ENCODE measurements around the gene TTC7B.
"Not testable (repeated sequence)": the region's sequence is repeated elsewhere in the genome, so short reads cannot be mapped to it uniquely, and the experiment has no call there.

Gene TTC7B

DNA sequence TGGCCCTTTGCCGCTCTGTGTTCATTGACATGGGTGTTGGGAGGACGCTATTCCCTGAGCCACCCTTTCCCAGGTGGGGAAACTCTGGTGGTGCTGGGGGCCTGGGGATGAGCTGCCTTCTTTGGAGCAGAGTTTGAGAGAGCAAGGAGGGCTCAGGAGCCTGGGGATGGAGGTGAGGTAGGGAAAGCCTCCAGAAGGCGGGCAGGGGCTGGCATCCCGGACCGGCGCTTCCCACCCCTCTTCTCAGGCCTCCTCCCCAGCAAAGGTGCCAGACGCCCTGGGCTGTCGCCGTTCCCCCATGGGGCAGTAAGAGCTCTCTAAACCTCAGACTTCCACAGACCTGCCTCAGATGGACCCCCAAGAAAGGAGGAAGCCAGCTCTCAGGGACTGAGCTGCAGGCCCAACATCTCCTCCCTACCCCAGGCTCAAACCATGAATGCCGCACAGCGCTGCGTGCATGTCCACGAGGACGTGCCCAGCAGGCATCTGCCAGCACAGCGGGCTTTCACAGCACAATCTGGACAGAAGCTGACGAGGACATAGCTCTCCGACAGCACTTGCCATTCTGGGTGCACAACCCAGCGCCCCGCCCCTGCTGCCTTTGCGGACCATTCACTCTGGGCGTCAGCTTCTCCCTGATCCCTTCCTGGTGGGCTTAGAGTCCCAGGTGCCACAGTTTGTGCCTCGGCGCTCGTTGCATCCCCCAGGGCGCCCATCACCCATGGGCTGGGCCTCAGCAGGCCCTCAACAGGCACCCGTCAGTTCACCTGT lies 14.9 kb upstream of the TTC7B start:
- DNase-seq = no peak

DNA sequence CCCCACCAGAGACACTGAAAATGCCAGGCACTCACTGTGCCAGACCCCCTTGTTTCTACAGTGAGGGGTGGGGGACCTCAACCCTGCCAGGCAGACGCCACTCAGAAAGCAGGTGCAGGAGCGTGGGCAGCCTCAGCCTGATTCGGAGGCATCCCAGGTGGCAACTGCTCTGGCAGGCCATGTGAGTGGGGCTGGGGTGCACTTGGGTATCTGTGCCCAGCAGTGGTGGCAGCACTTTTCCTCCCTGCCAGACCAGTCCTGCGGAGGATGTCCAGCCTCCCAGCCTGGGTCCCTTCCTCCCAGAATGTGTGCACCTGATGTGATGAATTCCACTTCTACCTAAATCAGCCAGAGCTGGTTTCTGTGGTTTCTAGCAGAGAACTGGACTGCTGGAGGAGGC lies 13.4 kb upstream of the TTC7B start:
- DNase-seq = no peak

DNA sequence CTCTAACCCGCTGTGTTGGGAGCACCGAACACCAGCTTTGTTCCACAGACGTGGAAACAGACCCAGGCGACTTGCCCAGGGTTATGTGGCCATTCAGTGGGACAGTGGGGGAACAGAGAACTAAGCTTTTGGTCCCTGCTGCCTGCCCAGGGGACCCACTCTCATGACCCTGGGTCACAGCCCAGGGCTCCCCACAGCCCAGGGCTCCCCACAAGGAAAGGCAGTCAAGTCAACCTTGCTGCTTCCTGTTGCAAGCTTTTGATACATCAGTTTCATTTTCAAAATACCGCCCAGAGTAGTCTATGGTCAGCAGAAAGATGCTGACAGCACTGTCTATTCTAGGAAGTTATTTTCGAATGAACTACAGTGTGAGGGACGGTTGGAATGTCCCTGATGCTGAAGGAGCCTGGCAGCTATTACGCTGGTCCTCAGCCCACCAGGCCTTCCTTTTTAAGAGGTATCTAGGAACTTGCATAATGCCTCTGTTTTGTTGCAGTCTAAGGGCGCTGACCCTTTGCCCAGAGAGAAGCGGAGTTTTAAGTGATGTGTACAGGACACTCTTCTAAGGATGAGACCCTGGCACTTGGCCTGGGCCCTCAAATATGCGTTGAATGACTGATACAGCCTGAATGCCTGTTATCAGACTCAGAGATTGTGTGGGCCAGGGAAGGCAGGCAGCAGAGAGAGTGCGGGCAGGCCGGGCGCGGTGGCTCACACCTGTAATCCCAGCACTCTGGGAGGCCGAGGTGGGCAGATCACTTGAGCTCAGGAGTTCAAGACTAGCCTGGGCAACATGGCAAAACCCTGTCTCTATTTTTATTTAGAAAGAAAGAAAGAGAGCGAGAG lies 12.6 kb upstream of the TTC7B start:
- DNase-seq = no peak

DNA sequence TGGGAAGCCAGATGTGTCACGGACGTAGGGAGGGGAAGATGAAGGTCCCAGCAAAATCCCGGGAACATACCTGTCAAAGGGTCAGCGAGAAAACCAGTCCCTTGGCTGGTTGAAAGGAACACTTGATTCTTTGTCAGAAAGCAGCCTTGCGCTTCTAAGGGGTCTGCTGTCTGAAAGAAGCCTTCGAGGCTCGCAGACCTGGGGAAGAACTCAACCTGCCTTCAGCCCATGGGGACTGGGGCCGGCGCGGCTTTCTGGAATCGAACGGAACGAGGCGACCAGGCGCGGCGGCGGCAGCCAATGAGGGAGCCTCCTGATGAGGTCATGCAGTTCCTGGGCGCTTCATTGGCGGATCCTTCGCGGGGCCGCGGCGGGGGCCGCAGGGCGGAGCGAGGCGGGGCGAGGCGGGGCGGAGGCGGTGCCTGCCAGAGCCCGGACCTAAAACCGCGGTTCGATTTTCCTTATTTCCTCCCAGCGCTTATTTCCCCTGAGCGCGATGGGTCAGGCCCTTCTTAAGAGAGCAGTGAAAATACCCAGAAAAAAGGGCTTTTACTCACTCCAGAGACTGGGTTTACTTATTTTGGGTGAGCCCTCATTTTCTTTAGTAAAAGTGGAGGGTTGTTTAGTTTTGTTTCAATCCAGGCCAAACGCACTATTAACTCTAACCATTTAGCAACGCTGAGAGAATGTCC lies 11.8 kb upstream of the TTC7B start:
- DNase-seq = peak; percentile 83

DNA sequence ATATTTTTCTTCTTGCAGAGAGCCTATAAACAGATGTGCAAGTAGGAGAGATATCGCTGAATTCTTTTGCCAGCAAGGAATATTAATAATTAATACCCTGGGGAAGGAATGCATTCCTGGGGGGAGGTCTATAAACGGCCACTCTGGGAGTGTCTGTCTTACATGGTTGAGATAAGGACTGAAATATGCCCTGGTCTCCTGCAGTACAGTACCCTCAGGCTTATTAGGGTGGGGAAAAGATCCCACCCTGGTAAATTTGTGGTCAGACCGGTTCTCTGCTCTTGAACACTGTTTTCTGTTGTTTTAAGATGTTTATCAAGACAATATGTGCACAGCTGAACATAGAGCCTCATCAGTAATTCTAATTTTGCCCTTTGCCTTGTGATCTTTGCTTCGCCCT lies 7.3 kb upstream of the TTC7B start:
- not testable (repeated sequence) for DNase-seq

DNA sequence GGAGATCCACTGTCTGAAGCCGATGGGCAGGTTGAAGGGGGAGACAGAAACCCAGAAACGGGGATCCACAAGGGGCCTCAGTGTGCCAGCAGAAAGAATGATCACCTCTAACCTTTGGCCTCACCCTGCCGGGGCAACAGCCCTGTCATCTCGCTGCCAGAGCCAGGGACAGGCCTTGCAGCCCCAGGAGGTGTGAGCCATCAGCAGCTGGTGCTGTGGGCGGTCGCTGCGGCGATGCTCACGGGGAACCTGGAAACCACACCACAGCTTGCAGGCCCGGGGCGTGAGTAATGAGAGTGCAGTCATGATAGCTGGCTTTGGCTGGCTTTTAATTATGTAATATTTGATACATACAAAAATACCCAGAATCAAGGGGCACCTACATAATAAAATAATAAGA lies 4.7 kb upstream of the TTC7B start:
- no peak for DNase-seq

DNA sequence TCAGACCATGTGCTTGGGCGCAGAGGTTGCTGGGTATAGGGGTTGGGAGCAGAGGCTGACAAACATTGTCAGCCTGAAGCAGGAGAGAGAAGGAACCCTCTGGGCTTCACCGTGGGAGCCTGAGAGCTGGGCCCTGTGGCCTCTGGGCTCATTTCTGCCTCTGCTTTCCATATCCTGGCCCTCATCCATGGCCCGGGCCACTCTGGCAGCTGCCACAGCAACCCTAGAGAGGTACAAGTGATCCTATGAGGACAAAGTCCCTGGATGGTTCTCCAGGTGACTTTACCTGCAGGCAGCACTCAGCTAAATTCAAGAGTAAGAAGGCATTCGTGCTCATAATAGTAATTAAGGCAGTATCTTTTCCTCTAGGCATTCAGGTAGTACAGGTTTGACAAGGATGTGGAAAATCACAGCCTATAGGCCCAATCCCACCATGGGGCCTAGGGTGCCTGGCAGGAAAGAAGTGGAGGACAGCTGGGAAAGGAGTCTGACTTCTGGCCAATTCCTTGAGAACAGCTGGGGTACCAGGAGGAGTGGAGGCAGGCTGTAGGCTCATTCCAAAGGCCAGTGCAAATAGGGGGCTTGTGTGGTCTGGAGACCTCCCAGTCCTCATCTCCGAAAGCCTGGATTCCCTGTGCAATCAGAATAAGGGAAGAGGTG lies 3.6 kb upstream of the TTC7B start:
- DNase-seq = no peak

DNA sequence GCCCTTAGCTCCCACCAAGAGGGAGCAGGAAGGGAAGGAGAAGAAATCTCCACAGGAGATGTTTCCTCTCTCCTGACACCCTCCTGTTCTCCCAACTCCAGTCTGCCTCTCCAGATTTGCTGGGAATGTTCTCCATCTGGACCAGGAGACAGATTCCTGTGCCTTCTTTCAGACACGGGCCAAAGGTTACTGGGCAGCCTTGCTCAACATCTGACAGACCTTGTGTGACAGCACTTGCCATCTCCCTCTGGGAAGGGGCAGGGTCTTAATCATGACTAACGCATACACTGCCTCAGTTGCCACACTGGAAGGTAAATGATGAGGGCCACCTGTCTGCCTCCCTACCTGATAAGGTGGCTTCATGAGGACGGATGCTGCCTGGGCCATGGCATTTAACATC lies 2.5 kb upstream of the TTC7B start:
- DNase-seq = no peak

DNA sequence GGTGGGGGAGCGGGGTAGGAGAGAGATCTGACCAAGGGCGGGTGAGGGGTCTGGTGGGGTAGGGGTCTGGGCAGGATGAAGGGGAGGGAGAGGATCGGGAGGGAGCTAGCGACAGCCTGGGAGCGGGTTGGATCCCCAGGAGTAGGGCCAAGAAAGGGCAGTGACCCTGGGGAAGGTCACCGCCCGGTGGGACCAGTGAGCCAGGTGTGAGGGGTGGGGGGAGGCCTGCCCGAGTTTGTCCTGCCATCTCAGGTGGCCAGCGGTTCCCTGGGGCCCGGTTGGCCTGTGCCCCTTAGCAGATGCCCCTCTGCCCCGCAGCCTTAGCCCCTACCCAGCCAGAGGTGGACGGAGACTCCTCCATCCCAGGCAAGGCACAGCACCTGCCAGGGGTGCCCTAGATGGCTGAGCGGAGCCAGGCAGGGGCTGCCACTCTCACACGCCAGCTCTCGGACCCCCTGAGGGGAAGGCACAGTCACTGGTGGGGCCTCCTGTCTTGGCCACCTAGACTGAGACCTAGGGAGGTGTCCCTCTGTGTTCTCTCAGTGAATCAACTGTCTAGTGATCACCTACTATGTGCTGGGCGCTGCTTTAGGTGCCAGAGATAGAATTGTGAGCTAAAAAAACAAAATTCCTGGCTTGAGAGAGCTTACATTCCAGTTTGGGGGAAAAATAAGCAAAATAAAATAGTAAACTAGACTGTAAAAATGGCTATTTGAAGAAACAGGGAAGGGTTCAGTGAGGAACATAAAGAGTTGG lies 629 bp upstream of the TTC7B start:
- DNase-seq = no peak

DNA sequence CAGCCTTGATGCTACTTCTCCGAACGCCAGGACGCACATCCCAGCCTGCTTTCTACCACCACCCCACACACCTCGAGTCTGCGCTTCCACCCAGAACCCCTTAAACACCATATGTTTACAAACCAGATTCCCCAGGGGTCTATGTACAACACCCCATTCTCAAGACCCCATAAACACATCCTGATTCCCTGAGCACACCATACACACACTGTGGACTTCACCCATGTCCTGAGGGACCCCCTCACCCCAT lies 733 bp downstream of the TTC7B start:
- DNase-seq = no peak

DNA sequence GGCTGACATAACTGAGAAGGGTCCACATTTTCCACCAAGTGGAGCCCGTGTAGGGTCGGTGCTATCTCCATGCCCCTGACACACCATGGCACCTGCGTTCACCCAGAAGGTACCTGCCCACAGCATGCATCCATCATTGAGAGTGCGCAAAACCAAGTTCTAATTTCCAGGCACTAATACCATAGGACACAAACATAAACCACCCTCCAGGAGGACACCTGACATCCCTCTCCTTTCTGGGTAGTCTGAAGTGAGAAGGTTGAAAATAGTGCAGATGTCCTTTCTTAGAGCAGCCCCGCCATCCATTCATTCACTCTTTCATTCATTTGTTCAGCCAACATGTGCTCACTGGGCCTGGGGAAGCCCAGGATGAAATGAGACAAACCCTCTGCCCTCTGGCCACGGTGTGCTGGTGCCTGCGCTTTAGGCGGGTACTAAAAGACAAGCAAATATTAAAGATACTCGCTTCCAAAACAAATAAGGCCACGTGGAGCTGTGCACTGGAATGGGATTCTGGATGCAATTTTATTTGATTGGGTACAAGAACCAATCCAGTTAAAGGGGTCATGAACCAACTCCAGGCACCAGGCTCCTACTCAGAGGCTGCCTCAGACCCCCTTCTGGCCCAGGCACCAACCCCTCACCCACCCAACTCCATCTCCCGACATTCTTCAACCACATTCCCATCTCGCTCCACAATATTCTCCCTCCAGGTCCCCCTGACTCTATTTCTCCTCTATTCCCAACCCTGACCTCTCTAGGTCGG lies 1.2 kb downstream of the TTC7B start:
- DNase-seq = no peak

DNA sequence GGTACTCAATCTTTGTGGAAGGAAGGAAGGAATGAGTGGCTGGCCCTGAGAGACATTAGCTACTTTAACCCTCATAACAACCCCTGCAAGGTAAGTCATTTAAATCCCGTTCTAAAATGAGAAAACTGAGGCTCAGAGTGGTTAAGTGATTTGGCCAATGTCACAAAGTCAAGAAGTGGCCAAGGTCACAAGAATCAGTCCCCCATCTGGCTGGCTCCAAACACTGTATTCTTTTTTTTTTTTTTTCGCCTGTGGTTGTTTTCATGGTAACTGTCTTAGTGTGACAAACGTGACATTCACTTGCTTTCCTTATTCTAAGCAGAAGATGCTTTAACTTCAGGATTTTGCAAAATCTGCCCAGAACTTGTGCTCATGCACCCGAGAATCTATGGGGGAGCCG lies 2.8 kb downstream of the TTC7B start:
- DNase-seq = no peak

DNA sequence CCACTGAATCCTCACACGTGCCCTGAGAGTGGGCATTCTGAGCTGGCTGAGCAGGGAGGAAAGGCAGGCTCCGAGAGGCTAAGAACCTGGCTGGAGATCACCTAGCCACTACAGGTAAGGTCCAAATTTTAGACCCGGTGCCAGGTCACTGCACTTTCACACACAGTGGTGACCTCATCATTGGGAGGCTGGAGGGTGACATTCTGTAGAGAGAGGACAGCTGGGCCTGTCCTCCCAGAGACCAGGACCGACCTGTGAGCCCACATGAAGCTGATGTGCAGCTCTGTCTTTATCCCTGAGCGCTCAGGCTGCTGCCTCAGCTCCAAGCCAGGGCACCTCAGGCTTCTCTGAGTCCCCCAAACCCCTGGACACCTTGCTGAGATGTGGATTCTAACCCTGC lies 4.1 kb downstream of the TTC7B start:
- no peak for DNase-seq

DNA sequence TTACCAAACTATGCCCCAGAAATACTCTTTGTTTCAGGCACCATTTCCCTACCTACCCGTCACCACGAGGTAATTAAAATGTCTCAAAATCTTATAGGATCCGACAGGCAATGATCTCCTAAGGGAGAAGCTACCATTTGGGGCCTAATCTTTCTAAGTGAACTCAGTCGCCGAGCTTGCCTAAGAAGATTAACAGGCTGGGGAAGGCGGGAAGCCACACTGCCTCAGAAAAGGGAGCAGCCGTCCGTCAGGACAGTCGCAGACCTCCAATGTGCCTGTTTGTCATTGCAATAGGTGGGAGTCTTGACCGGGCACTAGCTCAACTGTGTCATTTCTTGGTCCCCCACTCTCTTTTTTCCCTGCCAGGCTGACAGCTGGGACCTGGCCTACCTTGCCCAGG lies 4.6 kb downstream of the TTC7B start:
- DNase-seq = no peak

DNA sequence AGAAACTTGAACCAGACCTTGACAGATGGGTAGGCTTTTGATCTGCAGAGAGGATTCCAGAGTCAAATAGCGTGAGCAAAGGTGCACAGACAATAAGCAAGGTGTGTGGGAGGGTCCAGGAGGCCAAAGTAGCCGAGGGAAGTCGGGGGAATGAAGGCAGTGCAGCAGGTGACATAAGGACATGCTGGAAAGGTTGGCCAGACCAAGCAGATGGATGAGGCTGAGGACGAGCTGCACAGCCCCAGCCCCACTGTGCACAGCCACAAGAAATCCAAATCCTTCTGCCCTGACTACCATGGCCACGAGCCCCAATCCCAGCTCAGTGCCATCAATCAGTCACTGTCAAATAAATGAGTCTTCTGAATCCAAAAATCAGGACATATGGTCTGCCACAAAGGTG lies 5.4 kb downstream of the TTC7B start:
- DNase-seq = no peak

DNA sequence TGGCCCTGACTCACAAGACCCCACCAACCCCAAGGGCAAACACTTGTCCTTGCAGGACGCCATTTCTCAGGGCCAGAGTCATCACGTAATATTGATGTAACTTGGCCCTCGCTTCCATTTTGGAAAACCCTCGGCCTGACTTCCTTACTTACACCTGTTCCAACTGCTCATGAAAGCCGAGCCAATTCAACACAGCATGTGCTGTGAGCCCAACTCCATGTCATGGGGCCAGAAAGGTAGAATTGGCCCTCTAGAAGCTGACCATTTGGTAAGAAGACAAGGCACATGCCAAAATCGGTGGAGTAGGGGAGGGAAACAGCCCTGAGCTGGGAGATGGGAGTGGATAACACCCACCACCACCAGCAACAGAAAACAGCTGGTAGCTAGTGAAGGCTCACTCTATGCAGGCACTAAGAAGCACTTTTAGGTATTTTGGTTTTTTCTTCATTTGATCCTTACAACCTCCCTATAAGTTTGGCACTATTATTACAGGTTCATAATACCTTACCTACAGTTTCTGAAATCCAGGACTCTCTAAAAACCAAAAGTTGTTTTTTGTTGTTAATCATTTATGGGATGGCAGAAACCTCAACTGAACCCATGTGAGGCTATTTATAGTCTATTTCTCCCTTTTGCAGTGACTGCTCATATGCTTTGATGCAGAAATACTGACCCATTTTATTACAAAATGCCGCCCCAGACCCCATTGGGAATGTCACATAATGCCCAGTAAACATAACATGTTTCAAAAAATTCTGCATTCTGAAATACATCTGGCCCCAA lies 6.5 kb downstream of the TTC7B start:
- DNase-seq = no peak

DNA sequence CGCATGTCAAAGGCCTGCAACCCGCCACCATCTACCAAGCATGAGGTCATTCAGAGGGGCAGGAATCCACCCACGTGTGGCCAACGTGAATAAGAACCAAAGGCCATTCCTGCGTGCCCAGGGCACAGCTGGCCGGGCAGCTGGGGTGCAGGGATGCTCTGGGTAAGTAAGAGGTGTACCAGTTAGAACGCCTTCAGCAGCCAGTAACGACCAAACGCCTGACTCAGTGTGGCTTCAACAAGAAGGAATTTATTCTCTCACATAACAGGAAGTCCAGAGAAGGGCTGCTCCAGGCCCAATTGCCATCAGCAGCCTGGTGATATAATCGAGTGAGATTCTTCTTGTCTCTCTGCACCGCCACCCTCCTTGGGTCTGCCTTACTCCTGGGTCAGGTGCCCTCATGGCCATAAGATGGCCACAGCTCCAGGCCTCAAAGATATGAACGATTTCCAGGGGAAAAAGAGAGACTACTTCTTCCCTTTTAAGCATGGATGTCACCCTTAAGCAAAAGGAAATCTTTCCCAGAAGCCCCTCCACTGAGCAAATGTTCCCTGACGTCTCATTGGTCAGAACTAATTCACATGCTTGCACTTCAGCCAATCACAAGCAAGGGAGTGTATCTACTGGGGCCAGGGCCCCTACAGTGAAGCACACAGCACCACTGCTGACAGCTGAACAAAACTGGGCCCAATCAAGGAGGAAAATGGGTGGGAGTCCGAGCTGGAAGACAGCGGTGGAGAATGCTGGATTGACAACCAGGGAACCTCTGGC lies 7.3 kb downstream of the TTC7B start:
- DNase-seq = no peak

DNA sequence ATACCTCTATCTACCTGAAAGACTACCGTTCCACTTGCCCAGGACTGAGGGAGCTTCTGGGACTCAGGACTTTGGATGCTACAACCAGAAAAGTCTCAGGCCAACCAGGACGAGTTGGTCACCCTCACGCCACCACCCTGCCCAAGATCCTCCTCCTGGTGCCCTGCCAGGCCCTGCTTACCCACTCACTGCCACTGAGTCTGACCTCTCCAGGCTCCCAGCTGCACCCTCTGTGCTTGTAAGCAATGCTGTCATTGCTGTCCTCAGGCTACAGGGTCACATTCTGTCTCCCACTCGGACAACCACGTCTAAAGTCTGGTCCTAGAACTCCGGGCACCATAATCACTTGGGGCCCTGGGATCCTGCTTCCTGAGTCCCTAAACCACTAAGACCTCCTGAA lies 9.2 kb downstream of the TTC7B start:
- no peak for DNase-seq

DNA sequence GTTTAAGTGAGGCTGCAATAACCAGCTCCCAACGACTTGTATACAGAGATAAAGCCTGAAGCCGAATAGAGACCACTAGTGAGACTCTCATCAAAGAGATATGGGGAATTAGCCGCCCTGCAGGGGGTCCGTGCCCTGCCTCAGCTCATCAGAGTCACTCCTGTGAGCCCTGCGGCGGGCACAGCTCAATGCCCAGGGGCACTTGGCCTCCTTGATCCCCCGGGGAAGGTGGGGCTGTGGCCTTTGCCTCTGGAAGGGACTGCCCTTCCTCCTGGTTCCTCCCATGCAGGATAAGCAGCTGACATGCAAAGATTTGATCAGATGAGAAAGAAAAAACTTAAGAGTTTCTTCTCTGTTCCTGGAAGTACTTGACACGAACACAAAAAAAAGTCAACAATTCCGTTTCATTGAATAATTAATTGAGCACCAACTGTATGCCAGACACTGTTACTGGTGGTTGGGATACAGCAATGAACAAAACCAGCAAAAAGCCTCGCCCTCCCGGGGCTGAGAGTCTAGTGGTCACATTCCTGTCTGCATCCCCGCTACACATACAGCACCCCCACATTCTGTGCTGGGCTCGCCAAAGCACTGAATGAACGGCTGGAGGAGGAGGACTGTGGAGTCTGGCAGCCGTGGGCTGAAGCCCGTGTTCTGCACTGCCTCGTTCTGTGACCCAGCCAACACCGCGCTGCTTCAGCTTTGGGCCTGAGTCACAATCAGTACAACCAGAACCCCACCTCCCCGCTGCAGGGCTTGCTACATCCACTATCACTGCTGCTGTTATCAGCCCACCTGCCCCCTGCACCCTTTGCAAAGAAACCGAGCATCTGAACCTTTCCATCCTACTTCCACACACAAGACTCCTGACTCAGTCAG lies 10.3 kb downstream of the TTC7B start:
- DNase-seq = no peak

DNA sequence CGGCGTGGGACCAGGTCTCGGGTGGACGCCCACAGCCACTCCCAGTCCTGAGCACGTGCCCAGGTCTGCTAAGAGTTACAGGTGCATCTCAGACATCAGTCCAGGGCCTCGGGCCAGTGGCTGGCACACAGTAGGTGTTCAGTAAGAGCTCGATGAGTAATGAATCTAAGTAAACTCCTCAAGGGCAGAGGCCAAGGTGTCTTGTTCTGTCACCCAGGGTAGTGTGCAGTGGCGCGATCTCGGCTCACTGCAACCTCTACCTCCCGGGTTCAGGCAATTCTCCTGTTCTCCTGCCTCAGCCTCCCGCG lies 11.2 kb downstream of the TTC7B start:
- no peak for DNase-seq
